ENCODE data around the gene C20orf204.
"Not testable (repeated sequence)": the region's sequence is repeated elsewhere in the genome, so short reads cannot be mapped to it uniquely, and the experiment has no call there.

C20orf204 gene, protein sequence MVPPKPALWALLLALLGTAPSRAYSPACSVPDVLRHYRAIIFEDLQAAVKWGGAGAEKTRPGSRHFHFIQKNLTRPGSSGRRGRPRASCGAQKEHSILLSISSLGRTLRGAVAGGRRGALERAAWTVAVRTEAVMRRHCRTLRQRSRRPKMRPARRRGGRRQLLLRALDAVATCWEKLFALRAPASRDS

DNA sequence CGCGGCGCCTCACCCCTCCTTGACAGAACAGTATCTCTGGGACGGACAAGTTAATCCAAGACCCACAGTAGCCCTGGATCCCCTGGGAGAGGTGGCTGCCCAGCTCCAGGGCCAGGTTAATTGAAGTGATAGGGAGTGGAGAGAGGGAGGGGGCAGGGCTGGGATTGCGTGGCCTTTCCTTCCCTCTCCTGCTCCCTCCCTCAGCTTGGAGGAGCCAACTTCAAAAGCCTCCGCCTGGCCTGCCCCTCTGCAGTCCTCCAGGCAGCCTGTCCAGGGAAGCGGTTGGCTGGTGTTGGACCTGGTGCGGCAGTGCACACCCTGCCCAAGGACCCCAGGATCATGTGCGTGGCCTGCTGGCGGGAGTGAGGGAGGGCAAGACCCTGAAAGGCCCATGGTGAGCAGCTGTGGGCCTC is at the start of gene C20orf204:
TSS of gene C20orf204 (plus strand) at position 250 of the 413 bp plus-strand sequence. CDS start at position 392, 142 bp downstream.
- no peak for DNase-seq (ENCODE audit: low spot score)

DNA sequence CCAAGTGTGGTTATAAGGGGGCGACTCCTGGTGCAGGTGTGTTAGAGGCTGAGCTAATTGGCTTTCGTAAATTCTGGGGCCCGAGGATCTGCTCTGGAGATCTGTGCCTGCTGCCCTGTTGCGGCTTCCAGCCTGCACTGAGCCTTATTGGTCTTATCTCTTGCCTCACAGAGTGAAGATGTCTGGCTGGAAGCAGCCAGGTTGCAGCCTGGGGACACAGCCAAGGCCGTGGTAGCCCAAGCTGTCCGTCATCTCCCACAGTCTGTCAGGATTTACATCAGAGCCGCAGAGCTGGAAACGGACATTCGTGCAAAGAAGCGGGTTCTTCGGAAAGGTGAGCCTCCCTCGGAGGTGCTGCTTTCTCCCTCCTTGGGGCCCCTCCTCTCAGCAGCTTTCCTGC is 35.1 kb upstream of the C20orf204 start:
- no peak for DNase-seq (ENCODE audit: low spot score)

DNA sequence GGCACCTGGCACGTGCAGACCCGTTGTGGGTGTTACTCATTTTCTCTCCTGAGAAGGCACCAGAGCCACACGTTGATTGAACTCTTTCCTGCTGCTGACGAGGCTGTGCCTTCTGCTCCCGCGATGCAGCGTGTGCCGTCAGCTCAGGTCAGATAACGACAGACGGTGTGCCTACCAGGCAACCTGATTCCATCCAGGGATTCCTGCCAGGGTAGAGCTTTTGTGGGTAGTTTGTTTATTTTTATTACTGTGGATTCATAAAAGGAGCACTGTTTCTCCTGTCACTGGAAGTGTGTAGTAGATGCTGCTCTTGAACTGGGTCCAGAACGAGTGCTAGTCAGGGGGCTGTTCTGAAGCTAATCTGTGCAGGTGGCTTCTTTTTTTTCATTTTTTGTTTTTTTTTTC is 34.4 kb upstream of the C20orf204 start:
- DNase-seq (ENCODE audit: low spot score), result peak; percentile 76

DNA sequence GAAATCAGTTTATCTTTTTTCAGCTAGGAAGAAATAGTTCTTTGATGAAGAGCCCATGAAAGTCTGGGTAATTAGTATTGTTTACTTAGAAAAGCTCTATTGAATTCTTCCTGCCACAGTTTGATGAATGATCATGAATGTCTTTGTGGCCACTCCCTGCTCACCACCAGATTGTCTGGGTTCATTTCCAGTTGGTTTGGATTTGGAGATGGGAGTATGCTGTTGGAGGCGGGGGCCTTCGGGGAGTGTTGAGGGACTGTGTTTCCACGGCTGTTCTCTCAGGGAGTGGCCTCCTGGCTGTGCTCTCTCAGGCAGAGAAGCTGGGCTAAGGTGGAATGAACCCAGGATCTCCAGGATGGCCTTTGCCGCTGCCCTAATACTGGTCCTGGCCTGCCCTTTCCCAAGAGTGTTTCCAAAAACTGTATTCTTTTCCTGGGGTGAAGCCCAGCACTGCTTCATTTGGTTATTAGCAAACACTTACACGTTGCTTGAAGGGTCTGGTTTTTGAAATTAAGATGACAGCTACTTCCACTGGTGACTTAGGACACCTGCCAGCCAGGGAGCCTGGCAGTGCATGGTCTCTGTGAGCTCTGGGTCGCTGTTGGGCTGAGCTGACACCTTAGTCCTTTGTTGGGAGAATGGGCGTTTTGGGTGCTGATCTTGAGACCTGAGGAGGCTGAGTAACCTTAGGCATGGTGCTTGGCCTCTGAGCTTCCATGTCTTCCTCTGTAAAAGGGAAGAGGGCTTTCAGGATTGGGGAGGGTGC is 31.8 kb upstream of the C20orf204 start:
- DNase-seq (ENCODE audit: low spot score), result peak; percentile 54

DNA sequence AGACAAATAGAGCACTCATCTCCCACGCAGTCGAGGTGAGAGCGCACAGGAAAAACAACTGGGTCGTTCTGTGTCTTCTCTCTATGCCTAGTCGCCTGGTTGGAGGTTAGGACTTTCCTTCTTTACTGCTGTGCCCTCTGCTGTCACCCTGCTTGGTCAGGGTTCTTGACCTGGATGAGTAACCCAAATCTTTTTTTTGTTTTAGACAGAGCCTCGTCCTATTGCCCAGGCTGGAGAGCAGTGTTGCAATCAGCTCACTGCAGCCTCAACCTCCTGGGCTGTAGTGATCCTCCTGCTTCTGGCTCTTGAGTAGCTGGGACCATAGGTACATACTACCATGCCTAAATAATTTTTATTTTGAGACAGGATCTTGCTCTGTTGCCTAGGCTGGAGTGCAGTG is 30.6 kb upstream of the C20orf204 start:
- DNase-seq (ENCODE audit: low spot score), result no peak

DNA sequence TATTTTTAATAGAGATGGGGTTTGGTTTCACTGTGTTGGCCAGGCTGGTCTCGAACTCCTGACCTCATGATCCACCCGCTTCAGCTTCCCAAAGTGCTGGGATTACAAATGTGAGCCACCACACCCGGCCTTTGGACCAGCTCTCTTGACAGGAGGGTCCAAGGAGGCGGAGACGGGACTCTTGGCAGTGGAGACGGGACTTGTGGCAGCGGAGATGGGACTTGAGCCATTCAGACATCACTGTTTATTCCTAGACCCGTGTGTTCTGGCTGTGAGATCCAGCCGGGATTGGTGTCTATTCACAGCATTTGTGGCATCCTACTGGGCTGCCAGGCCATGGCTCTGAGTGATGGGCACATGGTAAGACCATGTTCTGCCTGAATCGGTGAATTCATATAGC is 29.5 kb upstream of the C20orf204 start:
- DNase-seq (ENCODE audit: low spot score), result no peak

DNA sequence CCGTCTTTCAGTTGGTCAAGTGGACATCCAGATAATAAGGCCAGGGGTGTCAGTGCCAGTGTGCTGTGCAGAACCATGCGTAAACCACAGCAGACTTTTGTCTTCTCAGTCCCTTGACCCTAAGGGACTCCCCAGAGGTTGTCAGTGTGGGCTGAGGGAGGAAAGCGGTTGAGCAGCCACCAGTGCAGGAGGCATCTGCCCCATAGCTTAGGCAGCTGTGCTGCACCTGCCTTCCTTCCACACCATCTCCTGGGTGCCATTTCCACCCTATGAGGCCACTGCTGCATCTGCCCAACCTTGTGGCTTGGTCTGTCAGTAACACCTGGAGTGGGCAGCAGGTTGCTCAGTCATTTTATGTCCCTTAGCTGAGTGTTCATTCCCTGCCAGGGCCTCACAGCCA is 29.1 kb upstream of the C20orf204 start:
- DNase-seq (ENCODE audit: low spot score), result no peak

DNA sequence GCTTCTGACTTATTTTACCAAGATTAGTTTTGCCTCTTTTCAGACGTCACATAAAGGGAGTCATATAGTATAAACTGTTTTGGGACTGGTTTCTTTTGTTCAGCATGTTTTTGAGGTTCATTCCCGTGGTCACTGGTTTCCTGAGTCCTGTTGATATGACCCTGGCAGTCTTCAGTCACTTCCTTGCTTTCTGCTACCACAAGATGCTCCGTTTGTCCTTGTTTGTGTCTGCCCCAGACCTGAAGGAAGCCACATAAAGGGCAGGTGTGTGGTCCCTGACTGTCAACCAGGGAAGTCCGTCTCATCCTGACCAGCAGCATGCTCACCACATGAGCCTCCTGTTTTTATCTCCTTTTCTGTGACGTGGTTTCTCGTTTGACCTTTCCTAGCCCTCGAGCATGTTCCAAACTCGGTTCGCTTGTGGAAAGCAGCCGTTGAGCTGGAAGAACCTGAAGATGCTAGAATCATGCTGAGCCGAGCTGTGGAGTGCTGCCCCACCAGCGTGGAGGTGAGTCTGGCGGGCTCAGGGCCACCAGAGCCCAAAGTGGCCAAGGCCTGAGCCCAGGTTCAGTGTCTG is 26.1 kb upstream of the C20orf204 start:
- no peak for DNase-seq (ENCODE audit: low spot score)

DNA sequence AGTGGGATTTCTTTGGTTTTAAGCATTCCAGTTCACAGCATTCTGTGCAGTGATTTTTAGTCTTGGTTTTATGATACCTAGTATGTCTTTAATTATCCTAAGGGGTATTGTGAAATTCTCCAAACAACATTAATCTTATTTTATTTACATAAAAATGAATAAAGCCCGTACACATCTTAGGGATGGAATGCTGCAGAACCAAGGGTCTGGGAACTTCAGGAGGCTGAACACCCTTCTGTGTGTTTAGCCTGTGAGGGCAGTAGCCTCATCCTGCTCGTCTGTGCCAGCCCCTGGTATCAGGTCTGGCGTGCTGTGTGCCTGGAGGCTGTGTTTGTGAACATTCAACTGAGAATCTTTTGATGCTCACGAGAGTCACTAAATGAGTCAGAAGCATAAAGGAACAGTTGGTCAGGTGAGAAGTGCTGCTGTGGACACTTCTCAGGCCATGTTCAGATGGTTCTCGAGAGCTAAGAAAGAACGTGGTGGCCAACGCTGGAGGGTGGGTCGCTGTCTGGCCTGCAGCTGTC is 25.2 kb upstream of the C20orf204 start:
- DNase-seq (ENCODE audit: low spot score), result no peak

DNA sequence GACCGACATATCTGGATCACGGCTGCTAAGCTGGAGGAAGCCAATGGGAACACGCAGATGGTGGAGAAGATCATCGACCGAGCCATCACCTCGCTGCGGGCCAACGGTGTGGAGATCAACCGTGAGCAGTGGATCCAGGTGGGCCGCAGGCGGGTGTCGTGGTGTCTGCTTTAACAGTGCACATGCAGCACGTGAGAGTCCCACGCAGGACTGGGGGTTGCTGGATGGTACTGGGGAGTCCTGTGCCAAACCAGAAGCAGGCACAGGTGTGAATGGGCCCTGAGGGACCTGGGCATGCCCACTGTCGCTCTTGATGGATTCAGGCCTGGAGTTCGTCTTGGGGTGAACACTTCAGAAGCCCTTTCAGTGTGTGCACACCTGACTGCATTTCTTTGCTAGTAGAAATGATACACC is 24.6 kb upstream of the C20orf204 start:
- no peak for DNase-seq (ENCODE audit: low spot score)

DNA sequence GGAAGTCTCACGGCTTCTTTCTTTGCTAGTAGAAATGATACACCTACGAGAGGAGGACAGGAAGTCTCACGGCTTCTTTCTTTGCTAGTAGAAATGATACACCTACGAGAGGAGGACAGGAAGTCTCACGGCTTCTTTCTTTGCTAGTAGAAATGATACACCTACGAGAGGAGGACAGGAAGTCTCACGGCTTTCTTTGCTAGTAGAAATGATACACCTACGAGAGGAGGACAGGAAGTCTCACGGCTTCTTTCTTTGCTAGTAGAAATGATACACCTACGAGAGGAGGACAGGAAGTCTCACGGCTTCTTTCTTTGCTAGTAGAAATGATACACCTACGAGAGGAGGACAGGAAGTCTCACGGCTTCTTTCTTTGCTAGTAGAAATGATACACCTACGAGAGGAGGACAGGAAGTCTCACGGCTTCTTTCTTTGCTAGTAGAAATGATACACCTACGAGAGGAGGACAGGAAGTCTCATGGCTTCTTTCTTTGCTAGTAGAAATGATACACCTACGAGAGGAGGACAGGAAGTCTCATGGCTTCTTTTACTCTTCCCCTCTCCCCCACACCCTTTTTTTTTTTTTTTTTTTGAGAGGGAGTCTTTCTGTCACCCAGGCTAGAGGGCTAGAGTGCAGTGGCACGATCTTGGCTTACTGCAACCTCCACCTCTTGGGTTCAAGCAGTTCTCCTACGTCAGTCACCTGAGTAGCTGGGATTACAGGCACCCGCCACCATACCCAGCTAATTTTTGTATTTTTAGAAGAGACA is 23.4 kb upstream of the C20orf204 start:
- DNase-seq (ENCODE audit: low spot score), result not testable (repeated sequence)

DNA sequence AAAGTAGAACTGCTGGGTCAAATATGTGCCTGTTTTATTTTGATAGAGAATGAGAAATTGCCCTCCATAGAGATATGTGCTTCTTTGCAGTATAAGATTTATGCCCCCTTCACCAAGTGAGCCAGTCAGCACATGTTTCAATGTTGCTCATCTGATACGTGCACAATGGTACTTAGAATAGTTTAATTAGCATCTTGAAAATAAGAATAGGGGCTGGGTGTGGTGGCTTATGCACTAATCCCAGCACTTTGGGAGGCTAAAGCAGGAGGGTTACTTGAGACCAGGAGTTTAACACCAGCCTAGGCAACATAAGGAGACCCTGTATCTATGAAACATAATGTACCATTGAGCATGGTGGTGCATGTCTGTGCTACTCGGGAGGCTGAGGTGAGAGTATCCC is 20.3 kb upstream of the C20orf204 start:
- DNase-seq (ENCODE audit: low spot score), result no peak

DNA sequence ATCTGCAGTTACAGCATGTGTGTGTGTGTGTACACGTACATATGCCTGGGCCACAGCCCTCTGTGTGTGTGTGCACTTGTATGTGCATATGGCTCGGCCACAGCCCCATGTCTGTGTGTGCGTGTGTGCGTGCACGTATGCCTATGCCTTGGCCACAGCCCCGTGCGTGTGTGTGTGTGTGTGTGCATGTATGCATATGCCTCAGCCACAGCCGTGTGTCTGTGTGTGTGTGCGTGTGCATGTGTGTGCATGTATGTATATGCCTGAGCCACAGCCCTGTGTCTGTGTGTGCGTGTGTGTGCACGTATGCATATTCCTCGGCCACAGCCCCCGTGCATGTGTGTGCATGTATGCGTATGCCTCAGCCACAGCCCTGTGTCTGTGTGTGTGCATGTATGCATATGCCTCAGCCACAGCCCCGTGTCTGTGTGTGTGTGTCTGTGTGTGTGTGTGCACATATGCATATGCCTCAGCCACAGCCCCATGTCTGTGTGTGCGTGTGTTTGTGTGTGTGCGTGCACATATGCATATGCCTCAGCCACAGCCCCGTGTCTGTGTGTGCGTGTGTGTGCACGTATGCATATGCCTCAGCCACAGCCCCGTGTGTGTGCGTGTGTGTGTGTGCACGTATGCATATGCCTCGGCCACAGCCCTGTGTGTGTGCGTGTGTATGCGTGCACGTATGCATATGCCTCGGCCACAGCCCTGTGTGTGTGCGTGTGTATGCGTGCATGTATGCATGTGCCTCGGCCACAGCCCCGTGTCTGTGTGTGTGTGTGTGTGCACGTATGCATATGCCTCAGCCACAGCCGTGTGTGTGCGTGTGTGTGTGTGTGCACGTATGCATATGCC is 14.6 kb upstream of the C20orf204 start:
- DNase-seq (ENCODE audit: low spot score), result no peak

DNA sequence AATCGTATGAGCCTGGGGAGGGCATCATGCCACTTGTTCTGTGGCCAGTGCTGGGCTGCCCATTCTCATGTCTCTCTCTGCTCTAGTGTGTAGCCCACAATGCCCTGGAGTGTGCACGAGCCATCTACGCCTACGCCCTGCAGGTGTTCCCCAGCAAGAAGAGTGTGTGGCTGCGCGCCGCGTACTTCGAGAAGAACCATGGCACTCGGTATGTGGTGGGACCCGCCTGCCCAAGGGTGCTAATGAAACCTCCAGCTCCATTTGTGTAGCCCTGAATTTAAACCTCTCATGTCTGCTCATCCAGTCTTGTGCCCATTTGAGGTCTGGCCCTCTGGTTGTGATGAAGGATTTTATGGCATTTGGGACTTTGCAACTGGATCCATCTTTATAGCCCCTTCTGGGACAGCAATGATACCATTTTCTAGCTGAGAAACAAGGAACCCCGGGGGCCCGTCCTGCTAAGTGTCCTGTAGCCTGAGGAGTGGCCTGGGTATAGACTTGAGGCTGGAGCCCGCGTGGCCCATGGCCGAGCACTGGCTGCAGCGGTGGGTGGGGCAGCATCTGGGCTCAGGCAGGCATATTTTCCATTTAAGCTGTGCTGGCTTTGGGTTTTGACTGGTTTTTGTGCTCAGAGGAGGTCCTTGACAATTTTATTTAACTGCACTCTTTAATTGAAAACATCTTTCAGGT is 13.2 kb upstream of the C20orf204 start:
- no peak for DNase-seq (ENCODE audit: low spot score)

DNA sequence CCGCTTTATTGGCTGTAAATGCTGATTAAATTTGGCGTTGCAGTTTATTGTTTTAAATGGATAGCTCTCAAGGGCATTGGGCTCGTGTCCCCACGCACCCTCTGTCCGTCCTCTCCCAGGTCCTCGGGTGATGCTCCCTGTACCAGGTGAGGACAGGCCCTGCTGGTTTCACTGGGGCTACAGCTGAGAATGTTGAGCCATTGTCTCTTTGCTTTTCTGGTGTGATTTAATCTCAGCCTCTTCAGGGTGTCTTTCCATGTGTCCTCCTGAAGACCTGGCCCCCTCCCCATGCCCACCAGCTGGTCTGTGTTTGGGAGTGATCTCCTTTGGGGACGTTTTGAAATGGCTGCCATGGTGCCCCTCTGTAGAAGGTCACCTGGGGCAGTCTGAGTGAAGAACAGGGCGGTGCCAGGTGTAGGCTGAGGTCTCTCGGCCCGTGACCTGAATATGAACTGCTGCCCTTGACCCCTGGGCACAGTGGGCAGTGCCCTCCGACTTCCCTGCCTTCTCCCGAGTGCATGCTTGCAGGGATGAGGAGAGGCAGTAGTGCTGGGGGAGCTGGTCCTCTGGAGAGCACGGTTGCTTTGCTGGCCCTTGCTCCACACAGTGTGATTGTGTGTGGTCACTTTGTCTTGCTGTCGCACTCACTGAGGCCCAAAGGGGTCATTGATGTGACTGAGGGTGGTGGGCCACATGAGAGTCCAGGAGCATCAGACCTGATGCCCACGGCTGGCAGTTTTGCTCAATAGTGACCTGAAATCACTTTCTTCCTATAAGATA is 12.4 kb upstream of the C20orf204 start:
- DNase-seq (ENCODE audit: low spot score), result no peak

DNA sequence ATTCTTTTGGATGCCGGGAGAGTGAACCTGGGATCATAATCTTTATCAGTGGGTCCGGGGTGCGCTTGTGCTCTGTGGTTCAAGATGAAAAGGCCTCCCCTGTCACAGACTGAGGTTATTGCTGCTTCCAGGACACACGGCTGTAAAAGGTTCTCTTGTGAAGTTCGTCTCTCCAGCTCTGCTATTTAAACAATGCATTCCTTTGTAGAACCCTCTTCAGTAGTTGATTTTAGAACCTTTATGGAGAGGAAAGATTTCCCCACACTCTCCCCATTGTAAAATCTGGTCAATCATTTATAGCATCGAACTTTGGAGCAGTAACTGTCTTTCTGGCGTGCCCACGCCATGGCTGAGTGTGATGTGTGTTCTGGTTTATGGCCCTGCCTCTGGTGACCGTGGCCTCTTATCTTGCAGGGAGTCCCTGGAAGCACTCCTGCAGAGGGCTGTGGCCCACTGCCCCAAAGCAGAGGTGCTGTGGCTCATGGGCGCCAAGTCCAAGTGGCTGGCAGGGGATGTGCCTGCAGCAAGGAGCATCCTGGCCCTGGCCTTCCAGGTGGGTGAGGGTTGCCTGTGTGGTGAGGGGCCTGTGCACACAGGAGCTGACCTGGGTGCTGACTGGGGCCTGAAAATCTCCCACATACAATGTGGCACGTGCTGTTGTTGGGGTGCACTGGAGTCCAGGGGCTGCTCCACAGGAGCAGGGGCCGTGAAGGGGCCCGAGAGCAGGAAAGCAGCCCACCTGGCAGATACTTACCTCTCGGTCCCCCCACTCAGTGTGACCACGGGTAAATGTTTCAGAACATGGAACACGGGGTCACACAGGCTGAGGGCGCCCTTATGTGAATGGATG is 11.6 kb upstream of the C20orf204 start:
- DNase-seq (ENCODE audit: low spot score), result peak; percentile 65

DNA sequence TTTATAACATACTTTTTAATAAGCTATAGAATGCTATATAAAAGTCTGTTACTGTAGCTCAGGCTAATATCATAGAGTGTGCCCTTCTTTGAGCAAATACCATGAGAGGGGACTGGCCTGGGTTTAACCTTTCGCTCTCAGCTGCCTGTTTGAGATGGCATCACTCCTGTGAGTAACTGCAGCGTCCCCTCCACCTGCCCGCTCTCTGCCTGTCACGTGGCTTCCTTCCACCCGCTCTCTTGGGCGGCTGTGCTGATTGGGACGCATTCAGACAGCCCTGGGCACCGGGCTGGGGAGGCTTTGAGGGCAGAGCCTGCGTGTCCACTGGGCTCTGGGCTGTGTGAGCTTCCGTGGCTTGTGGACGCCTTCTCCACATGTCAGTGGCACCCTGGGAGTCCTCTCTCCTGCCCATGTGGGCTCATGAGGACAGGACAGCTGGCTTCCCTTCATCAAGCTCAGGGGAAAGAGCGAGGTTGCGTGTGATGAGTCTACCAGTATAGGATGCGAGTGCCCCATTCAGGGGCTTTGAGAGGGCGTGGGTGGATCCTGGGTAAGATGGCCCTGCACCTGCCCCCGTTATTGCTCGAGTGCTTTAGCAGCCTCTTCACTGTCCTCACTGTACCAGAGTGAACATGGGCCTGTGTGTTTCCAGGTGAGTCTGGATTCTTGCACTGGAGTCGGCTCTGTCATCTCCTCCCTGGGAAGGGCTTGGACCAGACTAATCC is 10.7 kb upstream of the C20orf204 start:
- no peak for DNase-seq (ENCODE audit: low spot score)

DNA sequence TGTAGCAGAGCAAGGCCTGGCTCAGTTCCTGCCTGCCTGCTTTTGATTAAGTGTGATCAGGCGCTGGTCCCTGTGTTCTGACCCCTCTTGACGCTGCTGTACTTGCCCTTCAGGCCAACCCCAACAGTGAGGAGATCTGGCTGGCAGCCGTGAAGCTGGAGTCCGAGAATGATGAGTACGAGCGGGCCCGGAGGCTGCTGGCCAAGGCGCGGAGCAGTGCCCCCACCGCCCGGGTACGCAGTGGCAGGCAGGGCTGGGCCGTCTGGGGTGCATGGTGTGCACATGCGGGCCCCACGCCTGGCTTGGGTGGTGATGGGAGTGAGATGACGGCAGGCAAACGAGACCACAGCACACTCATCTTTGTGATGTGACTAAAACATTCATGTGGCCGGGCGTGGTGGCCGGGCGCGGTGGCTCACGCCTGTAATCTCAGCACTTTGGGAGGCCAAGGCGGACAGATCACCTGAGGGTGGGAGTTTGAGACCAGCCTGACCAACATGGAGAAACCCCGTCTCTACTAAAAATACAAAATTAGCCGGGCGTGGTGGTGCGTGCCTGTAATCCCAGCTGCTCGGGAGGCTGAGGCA is 10.1 kb upstream of the C20orf204 start:
- no peak for DNase-seq (ENCODE audit: low spot score)
